Stimulated activated CD8-positive, alpha-beta memory T cell treated with anti-CD3 and anti-CD28 coated beads, Interleukin-7, amount 100 ng/mL, for 4 hours (primary cell): ENCODE data around the gene VSIG10L2.

Source experiments
- DNase-seq, 2 donors: peaks; one replicate each; pipeline ENCODE4 v3.0.0-alpha.2; 2020; ENCODE audit warnings: low read depth in 2 of 2

VSIG10L2 gene

DNA sequence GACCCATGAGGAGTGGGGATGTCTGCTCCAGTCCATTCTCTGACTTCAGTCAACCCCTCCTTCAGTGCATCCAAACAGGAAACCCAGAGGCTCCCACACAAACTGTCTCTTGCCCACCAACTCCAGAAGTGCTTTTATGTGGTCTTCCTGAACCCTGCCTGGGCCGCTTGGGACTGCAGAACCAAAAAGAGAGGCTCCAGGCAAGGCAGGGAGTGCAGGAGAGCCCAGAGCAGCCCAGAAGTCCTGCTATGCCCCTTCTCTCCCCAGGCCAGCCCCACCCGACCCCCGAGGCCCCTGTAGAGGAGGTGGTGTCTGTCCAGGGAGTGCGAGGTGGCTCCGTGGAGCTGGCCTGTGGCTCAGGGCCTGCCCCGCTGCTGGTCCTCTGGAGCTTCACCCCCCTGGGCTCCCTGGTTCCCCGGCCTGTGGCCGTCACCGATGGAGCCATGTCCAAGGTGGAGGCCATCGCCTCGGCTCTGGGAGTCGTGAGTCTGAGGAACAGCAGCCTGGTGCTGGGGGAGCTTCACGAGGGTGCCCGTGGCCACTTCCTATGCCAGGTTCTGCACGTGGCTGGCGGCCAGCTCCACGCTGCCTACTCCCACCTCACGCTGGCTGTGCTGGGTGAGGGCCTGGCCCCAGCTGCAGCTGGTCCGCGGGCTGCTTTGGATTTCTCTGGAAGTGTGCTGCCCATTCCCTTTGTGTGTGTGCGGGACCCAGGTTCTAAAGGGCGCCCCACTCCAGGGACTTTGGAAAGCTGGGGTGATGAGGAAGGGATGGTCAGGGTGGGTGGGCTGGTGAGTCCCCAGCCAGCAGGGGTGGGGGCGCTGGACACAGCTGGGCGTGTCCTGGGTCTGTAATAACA lies 1.8 kb downstream of the VSIG10L2 start:
- no peak for DNase-seq

DNA sequence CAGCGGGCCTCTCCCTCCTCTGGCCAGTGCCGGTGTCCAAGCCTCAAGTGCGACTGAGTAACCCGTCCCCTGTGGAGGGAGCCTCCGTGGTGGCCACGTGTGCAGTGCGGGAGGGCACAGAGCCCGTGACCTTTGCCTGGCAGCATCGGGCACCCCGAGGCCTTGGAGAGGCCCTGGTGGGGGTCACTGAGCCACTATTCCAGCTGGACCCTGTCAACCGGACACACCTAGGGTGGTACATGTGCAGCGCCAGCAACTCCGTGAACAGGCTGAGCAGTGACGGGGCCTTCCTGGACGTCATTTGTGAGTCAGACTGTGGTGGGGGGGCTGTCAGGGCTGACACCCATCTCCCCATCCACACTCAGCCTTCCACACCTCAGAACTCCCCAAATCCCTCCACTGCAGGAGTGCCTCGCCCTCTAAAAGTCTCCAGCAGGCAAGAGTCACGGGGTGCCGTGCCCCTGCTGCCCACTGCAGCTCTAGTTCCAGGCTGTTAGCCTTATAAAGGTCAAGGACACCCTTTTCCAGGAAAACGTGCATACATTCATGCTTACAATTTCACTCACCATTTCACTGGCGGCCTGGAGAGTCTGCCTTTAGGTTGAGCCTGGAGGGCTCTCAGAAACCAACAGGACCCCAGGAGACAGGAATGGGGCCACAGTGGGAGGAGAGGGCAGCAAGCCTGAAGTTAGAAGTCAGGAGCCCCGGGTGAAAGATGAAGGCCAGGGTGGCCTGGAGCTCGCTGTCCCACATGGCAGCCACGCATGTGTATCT lies 2.6 kb downstream of the VSIG10L2 start:
- no peak for DNase-seq

DNA sequence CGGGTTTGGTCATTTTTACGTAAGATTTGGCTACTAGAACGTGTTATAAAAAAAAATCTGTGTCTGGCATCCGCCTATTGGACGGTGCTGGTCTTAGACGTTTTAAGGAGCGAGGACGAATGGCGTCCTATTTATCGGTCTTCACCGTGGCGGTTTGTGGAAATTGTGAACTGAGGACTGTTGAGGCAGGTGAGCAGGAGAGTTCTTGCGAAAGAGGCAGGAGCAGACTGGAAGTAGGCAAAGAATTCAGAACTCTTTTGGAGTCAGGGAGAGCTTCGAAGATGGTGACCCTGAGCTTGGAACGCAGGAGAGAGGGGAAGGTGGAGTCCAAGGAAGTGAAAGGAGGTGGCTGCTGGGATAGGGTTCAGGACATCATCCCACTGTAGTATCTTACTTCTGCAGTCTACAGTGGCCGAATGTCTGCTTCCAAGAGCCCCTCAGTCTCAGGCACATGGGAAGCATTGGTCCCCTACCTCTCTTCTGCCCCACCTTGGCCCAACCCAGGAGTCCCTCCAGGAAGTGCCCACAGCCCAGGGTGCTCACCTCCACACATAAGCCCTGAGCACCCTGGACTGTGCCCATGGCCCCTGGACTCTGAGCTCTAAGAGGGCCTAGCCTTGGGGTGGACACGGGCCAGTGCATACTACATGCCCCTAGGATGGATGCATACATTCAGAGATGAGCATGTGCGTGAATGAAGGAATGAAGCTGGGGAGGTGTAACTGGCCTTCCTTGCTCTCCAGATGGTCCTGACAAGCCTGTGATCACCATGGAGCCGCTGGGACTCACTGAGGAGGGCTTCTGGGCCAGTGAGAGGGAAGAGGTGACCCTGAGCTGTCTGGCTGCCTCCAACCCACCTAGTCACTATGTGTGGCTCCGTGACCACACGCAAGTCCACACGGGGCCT lies 3.7 kb downstream of the VSIG10L2 start:
- no peak for DNase-seq

DNA sequence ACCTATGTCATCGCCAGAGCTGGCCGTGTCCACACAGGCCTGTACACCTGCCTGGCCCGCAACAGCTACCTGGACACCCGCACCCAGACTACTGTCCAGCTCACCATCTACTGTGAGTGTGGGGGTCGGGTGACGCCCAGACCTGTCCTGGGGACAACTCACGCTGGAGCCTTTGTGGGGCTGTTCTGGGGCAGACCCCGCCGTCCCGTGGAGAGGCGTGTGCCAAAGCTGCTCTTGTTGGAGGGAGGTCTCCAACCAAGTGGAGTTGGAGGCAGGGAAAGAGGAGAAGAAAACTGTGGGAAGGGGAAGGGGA lies 4.3 kb downstream of the VSIG10L2 start:
- no peak for DNase-seq

GRCh38 chr11:125950696-125951651 lies 5.1 kb downstream of the VSIG10L2 start:
- DNase-seq, result no peak

GRCh38 chr11:125951731-125952130 lies 5.9 kb downstream of the VSIG10L2 start:
- DNase-seq, result no peak

GRCh38 chr11:125952559-125952958 lies 6.7 kb downstream of the VSIG10L2 start:
- DNase-seq, result no peak

- no peak for DNase-seq
Measured at GRCh38 chr11:125952973-125953372, 7.1 kb downstream of the VSIG10L2 start.

DNA sequence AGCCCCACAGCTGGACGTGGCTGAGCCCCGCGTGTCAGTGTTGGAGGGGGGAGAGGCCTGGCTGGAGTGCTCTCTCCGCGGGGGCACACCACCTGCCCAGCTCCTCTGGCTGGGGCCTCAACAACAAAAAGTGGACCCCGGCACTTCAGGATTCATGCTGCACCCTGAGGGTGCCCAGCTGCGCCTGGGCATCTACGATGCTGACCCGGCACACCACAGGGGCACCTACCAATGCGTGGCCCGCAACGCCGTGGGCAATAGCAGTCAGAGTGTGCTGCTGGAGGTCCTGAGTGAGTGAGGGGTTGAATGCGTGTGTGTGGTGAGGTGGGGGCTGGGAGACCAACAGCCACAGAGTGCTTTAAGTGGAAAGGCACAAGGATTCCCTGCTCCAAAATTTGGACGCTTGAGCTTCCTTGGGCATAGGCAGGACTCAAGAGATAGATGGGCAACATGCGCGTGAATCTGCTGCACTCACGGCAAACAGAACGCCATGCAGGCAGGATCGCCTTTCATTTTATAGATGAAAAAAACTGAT lies 7.6 kb downstream of the VSIG10L2 start:
- DNase-seq, result no peak

GRCh38 chr11:125954123-125954944 lies 8.5 kb downstream of the VSIG10L2 start:
- DNase-seq, result no peak

- DNase-seq, result no peak
Measured at GRCh38 chr11:125954945-125955640, 9.2 kb downstream of the VSIG10L2 start.

DNA sequence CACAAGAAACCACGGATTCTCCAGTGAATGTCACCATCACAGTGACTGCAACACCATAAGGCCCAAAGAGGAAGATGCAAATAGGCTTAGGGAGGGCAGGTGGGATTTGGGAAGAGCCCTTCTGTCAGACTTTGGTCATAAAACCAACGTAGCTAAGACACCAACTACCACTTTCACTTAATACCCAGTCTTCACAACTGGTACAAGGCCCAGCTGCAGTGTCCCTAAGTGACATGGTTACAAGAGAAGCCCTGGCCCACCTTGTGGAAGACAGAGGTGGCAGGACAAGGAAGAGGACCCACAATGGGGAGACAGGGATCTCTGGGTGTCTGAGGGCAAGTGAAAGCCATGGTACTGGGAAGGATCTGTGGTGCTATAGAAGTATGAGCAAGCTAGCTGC lies 10.0 kb downstream of the VSIG10L2 start:
- DNase-seq, result no peak

- DNase-seq, result no peak
Measured at GRCh38 chr11:125956391-125957134, 10.7 kb downstream of the VSIG10L2 start.

DNA sequence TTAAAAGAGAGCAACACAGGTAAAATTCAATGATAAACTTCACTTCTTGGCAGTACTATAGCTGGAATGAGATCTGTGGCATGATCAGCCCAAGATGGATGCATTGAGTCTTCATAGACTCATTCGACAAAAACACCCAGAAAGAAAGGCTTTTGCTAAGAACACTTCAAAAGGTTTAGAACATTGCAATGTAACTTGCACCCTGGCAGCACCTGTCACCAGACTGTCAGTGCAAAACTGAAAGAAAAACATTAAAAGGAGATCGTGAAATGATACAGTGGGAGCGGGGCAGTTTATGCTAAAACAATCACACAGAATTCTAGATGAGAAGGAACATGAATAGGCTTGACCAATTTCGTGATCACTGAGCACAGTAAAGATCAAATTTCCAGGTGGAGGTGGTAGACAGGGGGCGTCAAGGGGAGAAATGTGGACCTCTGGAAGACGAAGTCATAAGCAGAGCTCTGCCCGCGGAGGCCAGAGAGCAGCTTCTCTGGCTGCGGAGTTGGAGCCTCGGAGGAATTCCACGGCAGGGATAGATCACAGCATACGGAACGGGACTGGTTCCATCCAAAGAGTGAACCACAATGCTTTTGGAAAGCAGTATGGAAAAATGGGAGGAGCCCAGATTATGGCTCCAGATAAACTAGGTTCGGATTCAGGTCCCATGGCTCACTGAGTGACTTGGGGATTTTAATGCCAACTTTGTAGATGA lies 11.9 kb downstream of the VSIG10L2 start:
- no peak for DNase-seq

DNA sequence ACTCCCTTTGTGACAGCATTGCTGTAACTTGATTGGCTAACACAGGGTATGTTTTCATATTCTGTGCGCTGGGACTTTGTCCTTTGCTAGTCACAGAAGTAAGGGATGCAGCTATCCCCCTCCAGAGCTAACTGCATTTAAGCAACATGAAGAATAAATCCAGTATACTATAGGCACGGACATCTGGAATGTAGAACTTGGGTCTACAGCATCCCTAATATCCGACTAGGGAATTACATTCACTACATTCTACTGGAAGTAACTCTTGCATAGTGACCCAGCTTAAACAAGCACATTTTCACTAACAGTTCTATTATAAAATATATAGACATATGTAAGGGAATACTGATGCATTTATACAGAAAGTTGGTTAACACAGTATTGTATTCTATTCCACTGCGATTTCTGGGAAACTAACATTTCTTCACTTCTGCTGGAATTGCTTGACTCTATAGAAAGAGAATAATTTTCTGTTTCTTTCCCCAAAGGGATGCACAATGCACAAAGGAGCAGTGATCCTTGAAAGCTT lies 13.1 kb downstream of the VSIG10L2 start:
- DNase-seq, result no peak

DNA sequence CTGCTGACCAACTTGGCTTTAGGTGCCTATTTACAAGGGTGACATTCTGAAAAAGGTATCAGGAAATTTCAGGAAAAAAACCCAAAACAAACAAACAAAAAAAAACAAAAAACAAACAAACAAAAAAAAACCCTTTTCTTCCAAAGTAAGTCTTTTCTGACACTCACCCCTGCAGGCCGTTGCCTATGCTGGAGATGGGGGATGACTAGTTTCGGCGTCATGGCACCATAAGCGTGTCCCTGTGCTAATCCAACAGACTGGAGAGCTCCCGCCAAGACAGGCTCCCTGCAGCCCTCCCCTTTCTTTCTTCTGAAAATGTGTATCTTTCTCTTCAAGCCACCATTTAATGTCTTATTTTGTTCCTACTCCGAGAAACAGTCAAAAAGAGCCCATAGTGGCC lies 13.7 kb downstream of the VSIG10L2 start:
- no peak for DNase-seq

- no peak for DNase-seq
Measured at GRCh38 chr11:125959931-125960330, 14.1 kb downstream of the VSIG10L2 start.

DNA sequence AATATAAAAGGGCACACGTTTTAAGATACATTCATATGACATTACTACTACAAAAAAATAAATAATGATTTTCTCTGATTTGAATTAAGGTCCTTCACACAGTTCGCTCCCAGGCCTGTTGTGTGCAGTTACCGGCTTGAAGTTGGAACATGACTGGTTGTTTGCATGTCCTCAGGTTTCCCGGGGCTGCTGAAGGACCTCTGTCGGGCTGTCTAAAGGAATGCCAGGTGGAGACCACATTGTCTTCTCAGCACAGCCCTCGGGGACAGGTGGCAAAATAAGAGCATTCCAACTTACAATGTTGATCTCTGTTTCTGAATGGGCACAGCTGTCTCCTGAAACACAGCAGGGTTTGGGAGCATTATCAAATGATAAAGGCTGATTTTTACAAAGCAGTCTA lies 14.9 kb downstream of the VSIG10L2 start:
- DNase-seq, result no peak
